SK-N-SH (cell line): ENCODE data around the gene KRT27. TPM values are rescaled to one million over a fixed set of nuclear protein-coding genes. Genes with fewer than 3 reads are reported as not detected.

ENCODE experiments used
- CTCF ChIA-PET: fragments of 300-600, 350-600 bp; formaldehyde crosslinking; extraction: SDS; loops from one replicate; lab custom pipeline; 2021; lab: Yijun Ruan, JAX
- POLR2A ChIA-PET: fragments of 350-600 bp; sonication (Branson Sonifier 250); formaldehyde crosslinking; extraction: SDS; loops from one replicate; lab custom pipeline; 2020; ENCODE audit warnings: antibody characterized with exemption, inconsistent platforms; lab: Yijun Ruan, JAX
- DNase-seq: peaks from one replicate; pipeline ENCODE4 v3.0.0; 2012
- H2AFZ ChIP-seq: fragments of 200-600 bp; sonication (generic); 2 replicates; pipeline ENCODE4 v1.8.1; 2016; ENCODE audit warnings: antibody characterized with exemption, mild to moderate bottlenecking, low read depth
- H3F3A ChIP-seq: fragments of 200-600 bp; sonication (generic); replicated peaks from 2 replicates; pipeline ENCODE3; 2016; ENCODE audit warnings: antibody characterized with exemption, mild to moderate bottlenecking; ENCODE audit not compliant: insufficient read depth
- H3K27ac ChIP-seq, 2 experiments: fragments of 200-500 bp in 1 of 2; fragments of 200-600 bp in 1 of 2; sonication (Bioruptor generic) in 1 of 2; sonication (generic), shearing (Covaris generic) in 1 of 2; 2 replicates each; pipeline versions ENCODE4 v1.5.1 to v1.6.1; 2014 to 2016; ENCODE audit warnings: low read depth in 2 of 2, inconsistent platforms in 1 of 2, low read length in 1 of 2, mild to moderate bottlenecking in 1 of 2, mixed read lengths in 1 of 2
- H3K27me3 ChIP-seq: fragments of 200-600 bp; sonication (generic), shearing (Covaris generic); 2 replicates; pipeline ENCODE4 v1.6.1; 2016; ENCODE audit warnings: mixed run types; ENCODE audit not compliant: insufficient read depth
- H3K36me3 ChIP-seq, 2 experiments: fragments of 200-500 bp in 1 of 2; fragments of 200-600 bp in 1 of 2; sonication (Bioruptor generic) in 1 of 2; sonication (generic) in 1 of 2; replicated peaks in 1 of 2; 2 replicates each; pipeline versions ENCODE3 to v1.5.1; 2014 to 2016; ENCODE audit warnings: low read length in 1 of 2, mild to moderate bottlenecking in 1 of 2; ENCODE audit not compliant: insufficient read depth in 2 of 2, control insufficient read depth in 1 of 2
- H3K4me1 ChIP-seq, 2 experiments: fragments of 200-500 bp in 1 of 2; fragments of 200-600 bp in 1 of 2; sonication (Bioruptor generic) in 1 of 2; sonication (generic), shearing (Covaris generic) in 1 of 2; 2 replicates each; pipeline versions ENCODE4 v1.5.1 to v1.6.1; 2014 to 2016; ENCODE audit warnings: low read depth in 1 of 2, low read length in 1 of 2, mixed run types in 1 of 2; ENCODE audit not compliant: insufficient read depth in 2 of 2, control insufficient read depth in 1 of 2
- H3K4me2 ChIP-seq: fragments of 200-600 bp; sonication (generic), shearing (Covaris generic); 2 replicates; pipeline ENCODE4 v1.6.1; 2017; ENCODE audit warnings: mixed run types
- H3K4me3 ChIP-seq, 2 experiments: fragments of 200-500 bp in 1 of 2; fragments of 200-600 bp in 1 of 2; sonication (Bioruptor generic) in 1 of 2; sonication (generic), shearing (Covaris generic) in 1 of 2; 2 replicates each; pipeline versions ENCODE4 v1.5.1 to v1.8.1; 2014 to 2016; ENCODE audit warnings: low read depth in 2 of 2, inconsistent platforms in 1 of 2, low read length in 1 of 2, mild to moderate bottlenecking in 1 of 2, mixed read lengths in 1 of 2, moderate library complexity in 1 of 2
- H3K79me2 ChIP-seq: fragments of 200-600 bp; sonication (generic); 2 replicates; pipeline ENCODE4 v1.8.1; 2017; ENCODE audit warnings: mild to moderate bottlenecking; ENCODE audit not compliant: insufficient read depth
- H3K9ac ChIP-seq: fragments of 200-600 bp; sonication (generic); 2 replicates; pipeline ENCODE4 v1.6.1; 2017; ENCODE audit warnings: mixed run types
- H3K9me2 ChIP-seq: fragments of 200-600 bp; sonication (generic); 2 replicates; pipeline ENCODE4 v1.6.1; 2017; ENCODE audit warnings: mixed run types
- H3K9me3 ChIP-seq: fragments of 200-600 bp; sonication (generic); 2 replicates; pipeline ENCODE4 v1.6.1; 2017; ENCODE audit warnings: mixed run types, mild to moderate bottlenecking, moderate library complexity
- H4K20me1 ChIP-seq: fragments of 200-600 bp; sonication (generic); 2 replicates; pipeline ENCODE4 v1.6.1; 2017; ENCODE audit warnings: mild to moderate bottlenecking, mixed run types; ENCODE audit not compliant: insufficient read depth
- CTCF ChIP-seq: fragments of 200-600 bp; sonication (generic); IDR thresholded peaks from 2 replicates; pipeline ENCODE4 v1.6.1; 2017; ENCODE audit warnings: antibody characterized with exemption, mild to moderate bottlenecking, moderate library complexity
- ELF1 ChIP-seq: IDR thresholded peaks from 2 replicates; pipeline ENCODE4 v1.4.0; 2012
- EZH2phosphoT487 ChIP-seq: fragments of 200-600 bp; sonication (generic); IDR thresholded peaks from 2 replicates; pipeline ENCODE4 v1.6.1; 2017; ENCODE audit warnings: low read depth, mixed run types, mild to moderate bottlenecking, antibody characterized with exemption, moderate library complexity, borderline replicate concordance
- GATA2 ChIP-seq: sonication (generic); formaldehyde crosslinking; IDR thresholded peaks from 2 replicates; pipeline ENCODE4 v1.5.0; 2020; ENCODE audit warnings: mild to moderate bottlenecking, missing genetic modification reagents
- JUND ChIP-seq: IDR thresholded peaks from 2 replicates; pipeline ENCODE4 v1.4.0; 2012
- MAX ChIP-seq: IDR thresholded peaks from 2 replicates; pipeline ENCODE4 v1.4.0; 2012; ENCODE audit warnings: low read depth
- MEF2A ChIP-seq: IDR thresholded peaks from 2 replicates; pipeline ENCODE4 v1.4.0; 2012; ENCODE audit warnings: low read depth, borderline replicate concordance
- MXI1 ChIP-seq: IDR thresholded peaks from 2 replicates; pipeline ENCODE4 v1.6.1; 2012; ENCODE audit warnings: mild to moderate bottlenecking, low read depth, low read length, improper control_type of control experiment
- NFIC ChIP-seq: IDR thresholded peaks from 2 replicates; pipeline ENCODE4 v1.4.0; 2012; ENCODE audit warnings: borderline replicate concordance
- NRF1 ChIP-seq: IDR thresholded peaks from 2 replicates; pipeline ENCODE4 v1.6.1; 2012; ENCODE audit warnings: low read depth, mild to moderate bottlenecking, low read length
- POLR2AphosphoS5 ChIP-seq: IDR thresholded peaks from 2 replicates; pipeline ENCODE4 v1.6.1; 2012; ENCODE audit warnings: low read depth, low read length
- REST ChIP-seq: IDR thresholded peaks from 2 replicates; pipeline ENCODE4 v1.6.1; 2012; ENCODE audit warnings: mild to moderate bottlenecking, low read depth, low read length, moderate library complexity
- RFX5 ChIP-seq: IDR thresholded peaks from 2 replicates; pipeline ENCODE4 v1.6.1; 2012; ENCODE audit warnings: mild to moderate bottlenecking, improper control_type of control experiment, low read length
- RXRA ChIP-seq: IDR thresholded peaks from 2 replicates; pipeline ENCODE4 v1.4.0; 2012; ENCODE audit warnings: low read depth, mild to moderate bottlenecking, borderline replicate concordance
- SIN3A ChIP-seq: IDR thresholded peaks from 2 replicates; pipeline ENCODE4 v1.6.1; 2012; ENCODE audit warnings: low read depth, mild to moderate bottlenecking, low read length, moderate library complexity, borderline replicate concordance
- SMC3 ChIP-seq: IDR thresholded peaks from 2 replicates; pipeline ENCODE4 v1.6.1; 2012; ENCODE audit warnings: low read depth, low read length, improper control_type of control experiment
- YY1 ChIP-seq: IDR thresholded peaks from 2 replicates; pipeline ENCODE4 v1.4.0; 2012; ENCODE audit warnings: low read depth, mild to moderate bottlenecking
- ZBTB33 ChIP-seq: IDR thresholded peaks from 2 replicates; pipeline ENCODE4 v1.4.0; 2012; ENCODE audit warnings: low read depth, borderline replicate concordance
- WGBS: methylation state at CpG from one replicate; pipeline ENCODE4 v1.1.6; 2017; ENCODE audit warnings: low lambda C conversion rate; 5-methylcytosine and 5-hydroxymethylcytosine counted together
- polyA plus RNA-seq, 3 experiments: library from polyadenylated mRNA; depleted of rRNA; stranded (reverse); fragments of >200 nt; gene quantifications; 2 replicates each; pipeline ENCODE4 v1.2.3, GENCODE V29; 2012

Gene KRT27
- polyA plus RNA-seq, 1 of the 3 experiments (the other 2 are of a cell fraction) = not detected

GRCh38 chr17:40794466-40794865, 12.1 kb upstream of the KRT27 start:
- H3K9ac ChIP-seq = no peak overlapping the region
- no peak for TF ChIP-seq MXI1
- TF ChIP-seq GATA2 (CRISPR knock-in tag) = no peak
- no peak for TF ChIP-seq ZBTB33
- TF ChIP-seq YY1 = no peak
- no peak for TF ChIP-seq RFX5
- no peak for TF ChIP-seq ELF1
- TF ChIP-seq NFIC = no peak
- TF ChIP-seq EZH2phosphoT487 = no peak
- no peak for TF ChIP-seq POLR2AphosphoS5
- no peak for TF ChIP-seq RXRA
- TF ChIP-seq CTCF = no peak
- TF ChIP-seq JUND = no peak
- TF ChIP-seq, all 33 proteins: peak for 0
- no peak overlapping the region for H3K4me2 ChIP-seq
- POLR2A ChIA-PET = no interaction called here
- H3K79me2 ChIP-seq = no peaks in the 10 kb centered on the region
- H2AFZ ChIP-seq = no peak overlapping the region
- H3K27me3 ChIP-seq = peaks cover 71% of the 10 kb centered on the region
- no peaks in the 10 kb centered on the region for H3F3A ChIP-seq
- no peak overlapping the region for H3K27ac ChIP-seq
- H3K9me3 ChIP-seq = no peaks in the 10 kb centered on the region
- CTCF ChIA-PET = interaction anchor here (1.3 to 2.6 kb wide), 3 partner anchors 9 to 854 kb away, joined by 6 to 9 read pairs (median 7); no protein-coding TSS in a partner anchor
- 23% methylated on average over 2 of the region's 2 CpGs for WGBS
- H3K4me1 ChIP-seq = no peaks in the 10 kb centered on the region
- H3K36me3 ChIP-seq = no peaks in the 10 kb centered on the region
- H4K20me1 ChIP-seq = no peaks in the 10 kb centered on the region
- H3K9me2 ChIP-seq = no peaks in the 10 kb centered on the region
- no peak overlapping the region for H3K4me3 ChIP-seq
- no peak for DNase-seq

- no peaks in the 10 kb centered on the region for H3K4me1 ChIP-seq
- no peaks in the 10 kb centered on the region for H3K36me3 ChIP-seq
- no peaks in the 10 kb centered on the region for H3K9me3 ChIP-seq
- no peaks in the 10 kb centered on the region for H3K9me2 ChIP-seq
- H3F3A ChIP-seq = no peaks in the 10 kb centered on the region
- no peaks in the 10 kb centered on the region for H3K79me2 ChIP-seq
- 20% methylated on average over 10 of the region's 10 CpGs for WGBS
- H3K4me3 ChIP-seq = no peak overlapping the region
- no peaks in the 10 kb centered on the region for H4K20me1 ChIP-seq
- DNase-seq = no peak
- ChIA-PET CTCF (interaction anchor here (0.8 to 1.8 kb wide), 2 partner anchors 168 to 755 kb away, joined by 3 to 6 read pairs; no protein-coding TSS in a partner anchor), POLR2A (no interaction called here)
- no peak overlapping the region for H2AFZ ChIP-seq
- H3K27me3 ChIP-seq = peaks cover 71% of the 10 kb centered on the region
- H3K27ac ChIP-seq = no peak overlapping the region
- no peak overlapping the region for H3K4me2 ChIP-seq
- H3K9ac ChIP-seq = no peak overlapping the region
- TF ChIP-seq JUND = no peak
- no peak for TF ChIP-seq MEF2A
- TF ChIP-seq SIN3A = no peak
- no peak for TF ChIP-seq ZBTB33
- no peak for TF ChIP-seq NFIC
- no peak for TF ChIP-seq REST
- no peak for TF ChIP-seq MAX
- TF ChIP-seq SMC3 = no peak
- no peak for TF ChIP-seq GATA2 (CRISPR knock-in tag)
- TF ChIP-seq NRF1 = no peak
Measured at GRCh38 chr17:40793832-40794231, 11.5 kb upstream of the KRT27 start.
